ENCODE data around the gene PRODH. TPM values are rescaled to one million over a fixed set of nuclear protein-coding genes. Genes with fewer than 3 reads are reported as not detected.
A peak's percentile ranks its signal among the peaks of the same experiment; 100 is the strongest.
"Not testable (repeated sequence)": the region's sequence is repeated elsewhere in the genome, so short reads cannot be mapped to it uniquely, and the experiment has no call there.

The PRODH gene
- total RNA-seq, 1 experiment from 2014 or later, result not detected

DNA sequence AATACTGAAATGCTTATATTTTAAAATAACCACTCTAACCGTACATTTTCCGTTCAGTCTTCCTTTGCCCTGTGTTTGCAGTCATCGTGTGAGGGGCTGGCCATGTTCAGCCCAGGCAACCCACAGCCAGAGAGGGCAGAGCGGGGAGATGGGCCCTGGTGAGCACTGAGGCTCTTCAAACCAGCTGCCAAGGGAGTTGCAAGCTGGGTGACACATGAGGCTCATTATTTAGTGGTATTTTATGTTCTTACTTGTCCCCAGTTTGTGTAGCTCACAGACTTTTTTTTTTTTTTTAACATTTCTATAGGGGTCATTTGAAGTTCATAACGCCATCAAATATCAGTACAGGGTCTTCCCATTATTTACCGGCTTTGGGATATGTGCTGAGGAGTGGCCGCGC lies 48.0 kb downstream of the PRODH start:
- H3K36me3 ChIP-seq (ENCODE audit: insufficient read depth, low read length), result no peaks in the 10 kb centered on the region
- DNase-seq, result no peak
- H3K79me2 ChIP-seq (ENCODE audit: low read length), result no peaks in the 10 kb centered on the region
- H3K4me2 ChIP-seq (ENCODE audit: low read depth, low read length, poor library complexity, severe bottlenecking), result no peak overlapping the region
- no peak overlapping the region for H3K4me3 ChIP-seq (ENCODE audit: low read length)
- no peaks in the 10 kb centered on the region for H3K9me3 ChIP-seq (ENCODE audit: low read length)
- no peak overlapping the region for H3K9ac ChIP-seq (ENCODE audit: low read length)
- H3K9me2 ChIP-seq (replicated peaks; ENCODE audit: insufficient read depth, low read length), result no peaks in the 10 kb centered on the region
- no peaks in the 10 kb centered on the region for H3K27me3 ChIP-seq (ENCODE audit: low read length)
- H3K27ac ChIP-seq (ENCODE audit: low read length), result no peak overlapping the region
- no peak overlapping the region for H2AFZ ChIP-seq (ENCODE audit: low read length)
- no peaks in the 10 kb centered on the region for H4K20me1 ChIP-seq (ENCODE audit: insufficient read depth, low read depth, low read length)
- no peaks in the 10 kb centered on the region for H3K4me1 ChIP-seq (ENCODE audit: low read length)

DNA sequence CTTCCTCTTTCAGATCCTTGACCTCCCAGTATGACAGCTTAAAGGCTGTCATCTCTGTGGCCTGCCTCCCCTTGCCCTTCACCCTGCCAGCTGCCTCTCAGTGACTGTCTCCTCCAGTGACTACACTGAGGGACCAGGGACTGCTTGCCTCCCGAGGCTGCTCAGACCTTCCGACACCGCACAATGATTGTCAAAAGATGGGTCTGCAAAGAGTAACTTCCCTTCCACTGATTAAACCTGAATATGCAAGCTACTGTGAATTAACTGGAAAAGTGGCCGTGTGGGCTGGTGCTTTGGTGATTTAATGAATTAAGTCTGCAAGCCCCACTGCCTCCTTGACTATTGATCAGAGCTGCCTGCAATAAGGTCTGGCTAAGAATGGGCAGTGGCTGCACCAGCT lies 51.6 kb downstream of the PRODH start:
- H3K4me3 ChIP-seq (ENCODE audit: low read length); H2AFZ ChIP-seq (ENCODE audit: low read length); H3K4me2 ChIP-seq (ENCODE audit: low read depth, low read length, poor library complexity, severe bottlenecking); H3K36me3 ChIP-seq (ENCODE audit: insufficient read depth, low read length); H3K27me3 ChIP-seq (ENCODE audit: low read length); H3K27ac ChIP-seq (ENCODE audit: low read length); H3K79me2 ChIP-seq (ENCODE audit: low read length); H4K20me1 ChIP-seq (ENCODE audit: insufficient read depth, low read depth, low read length); H3K9ac ChIP-seq (ENCODE audit: low read length); H3K9me2 ChIP-seq (replicated peaks; ENCODE audit: insufficient read depth, low read length); H3K4me1 ChIP-seq (ENCODE audit: low read length); H3K9me3 ChIP-seq (ENCODE audit: low read length); DNase-seq: not testable (repeated sequence)

DNA sequence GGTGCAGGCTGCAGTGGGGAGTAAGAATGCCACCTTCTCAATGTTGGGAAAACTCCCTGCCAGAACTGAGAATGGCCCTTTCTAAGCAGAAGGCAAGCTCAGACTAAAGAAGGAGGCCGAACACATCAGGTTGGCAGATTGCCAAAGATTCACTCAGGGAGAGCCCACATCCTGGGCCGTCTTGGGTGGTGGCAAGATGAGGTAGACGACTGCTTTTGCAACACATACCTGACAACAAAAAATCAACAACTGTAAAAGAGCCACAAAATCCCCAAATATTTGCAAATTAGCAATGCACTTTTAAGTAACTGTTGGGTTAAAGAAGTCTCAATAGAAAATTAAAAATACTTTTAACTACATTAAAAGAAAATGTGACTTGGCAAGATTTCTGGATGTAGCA lies 54.8 kb downstream of the PRODH start:
- H3K4me1 ChIP-seq (ENCODE audit: low read length); H3K36me3 ChIP-seq (ENCODE audit: insufficient read depth, low read length); H3K27ac ChIP-seq (ENCODE audit: low read length); H4K20me1 ChIP-seq (ENCODE audit: insufficient read depth, low read depth, low read length); H3K9ac ChIP-seq (ENCODE audit: low read length); H3K79me2 ChIP-seq (ENCODE audit: low read length); H3K9me3 ChIP-seq (ENCODE audit: low read length); H2AFZ ChIP-seq (ENCODE audit: low read length); H3K4me3 ChIP-seq (ENCODE audit: low read length); H3K27me3 ChIP-seq (ENCODE audit: low read length); H3K9me2 ChIP-seq (replicated peaks; ENCODE audit: insufficient read depth, low read length); H3K4me2 ChIP-seq (ENCODE audit: low read depth, low read length, poor library complexity, severe bottlenecking): not testable (repeated sequence)
- DNase-seq, result peak; percentile 38

Other genes with a start within 250 kb of the PRODH start
- 2.1 and 6.7 TPM in 2 replicates for gene DGCR6, start 30.0 kb downstream of the PRODH start, total RNA-seq (2014; rRNA removed; shearing (Covaris generic); ENCODE audit: low replicate concordance)
- 18.6 and 31.1 TPM in 2 replicates for gene DGCR2, start 186.1 kb upstream of the PRODH start, total RNA-seq (2014; rRNA removed; shearing (Covaris generic); ENCODE audit: low replicate concordance)
- not detected in 2 replicates for gene TSSK2, start 195.0 kb upstream of the PRODH start, total RNA-seq (2014; rRNA removed; shearing (Covaris generic); ENCODE audit: low replicate concordance)
- gene ESS2, start 208.4 kb upstream of the PRODH start, total RNA-seq (2014; rRNA removed; shearing (Covaris generic); ENCODE audit: low replicate concordance), result 3.5 and 7.8 TPM in 2 replicates
- gene GSC2, start 214.0 kb upstream of the PRODH start, total RNA-seq (2014; rRNA removed; shearing (Covaris generic); ENCODE audit: low replicate concordance), result not detected in 2 replicates
- gene SLC25A1, start 242.4 kb upstream of the PRODH start, total RNA-seq (2014; rRNA removed; shearing (Covaris generic); ENCODE audit: low replicate concordance), result 163 and 270 TPM in 2 replicates

All from Karpas-422 (cell line).